ENCODE measurements around the gene NECTIN1. TPM values are rescaled to one million over a fixed set of nuclear protein-coding genes. Genes with fewer than 3 reads are reported as not detected.

The NECTIN1 gene
- total and polyA plus RNA-seq, 2 experiments from 2014 or later = 3.6 to 7.4 TPM

GRCh38 chr11:119754656-119755355 is 25.8 kb upstream of the NECTIN1 start:
- no peak overlapping the region for H3K27ac ChIP-seq
- H3K27me3 ChIP-seq = no peaks in the 10 kb centered on the region
- WGBS (ENCODE audit: low lambda C conversion rate, missing lambda C conversion rate) = 77% methylated on average over 18 of the region's 18 CpGs
- no peaks in the 10 kb centered on the region for H3K9me3 ChIP-seq (ENCODE audit: low read depth)
- no peak overlapping the region for H3K4me2 ChIP-seq
- H3K79me2 ChIP-seq = no peaks in the 10 kb centered on the region
- TF ChIP-seq EZH2phosphoT487 (IDR thresholded peaks at IDR 0.05; ENCODE audit: low read depth, severe bottlenecking, unreplicated experiment) = no peak
- no peak for TF ChIP-seq EZH2 (IDR thresholded peaks at IDR 0.05; ENCODE audit: borderline replicate concordance)
- no peak for TF ChIP-seq CTCF (IDR thresholded peaks at IDR 0.05; ENCODE audit: poor library complexity)
- no peaks in the 10 kb centered on the region for H3K9me2 ChIP-seq (replicated peaks; ENCODE audit: insufficient read depth)
- no peak overlapping the region for H2AFZ ChIP-seq
- H4K20me1 ChIP-seq (ENCODE audit: insufficient read depth, poor library complexity, severe bottlenecking) = no peaks in the 10 kb centered on the region
- H3K4me1 ChIP-seq (ENCODE audit: insufficient read depth) = peaks cover 4% of the 10 kb centered on the region
- H3K36me3 ChIP-seq (replicated peaks; ENCODE audit: insufficient read depth, low read depth) = no peaks in the 10 kb centered on the region
- H3K4me3 ChIP-seq = no peak overlapping the region
- no peak for DNase-seq (ENCODE audit: low spot score)

- no peak for DNase-seq (ENCODE audit: low spot score)
- WGBS (ENCODE audit: low lambda C conversion rate, missing lambda C conversion rate) = 83% methylated on average over 4 of the region's 4 CpGs
- TF ChIP-seq CTCF (IDR thresholded peaks at IDR 0.05; ENCODE audit: poor library complexity) = no peak
- no peak for TF ChIP-seq EZH2 (IDR thresholded peaks at IDR 0.05; ENCODE audit: borderline replicate concordance)
- TF ChIP-seq EZH2phosphoT487 (IDR thresholded peaks at IDR 0.05; ENCODE audit: low read depth, severe bottlenecking, unreplicated experiment) = no peak
- Histone ChIP-seq H3K36me3 (replicated peaks; ENCODE audit: insufficient read depth, low read depth) (no peaks in the 10 kb centered on the region), H3K4me1 (ENCODE audit: insufficient read depth) (peaks cover 4% of the 10 kb centered on the region), H3K9me3 (ENCODE audit: low read depth) (no peaks in the 10 kb centered on the region), H3K79me2 (no peaks in the 10 kb centered on the region), H3K4me3 (no peak overlapping the region), H3K27me3 (no peaks in the 10 kb centered on the region), H2AFZ (no peak overlapping the region), H3K27ac (no peak overlapping the region), H3K9me2 (replicated peaks; ENCODE audit: insufficient read depth) (no peaks in the 10 kb centered on the region), H3K4me2 (no peak overlapping the region), H4K20me1 (ENCODE audit: insufficient read depth, poor library complexity, severe bottlenecking) (no peaks in the 10 kb centered on the region)
Measured at GRCh38 chr11:119754199-119754598, 25.2 kb upstream of the NECTIN1 start.

- Histone ChIP-seq H3K9me2 (replicated peaks; ENCODE audit: insufficient read depth) (no peaks in the 10 kb centered on the region), H3K4me3 (no peak overlapping the region), H4K20me1 (ENCODE audit: insufficient read depth, poor library complexity, severe bottlenecking) (no peaks in the 10 kb centered on the region), H3K4me2 (no peak overlapping the region), H2AFZ (no peak overlapping the region), H3K9me3 (ENCODE audit: low read depth) (no peaks in the 10 kb centered on the region), H3K27ac (no peak overlapping the region), H3K27me3 (no peaks in the 10 kb centered on the region), H3K36me3 (replicated peaks; ENCODE audit: insufficient read depth, low read depth) (no peaks in the 10 kb centered on the region), H3K79me2 (no peaks in the 10 kb centered on the region), H3K4me1 (ENCODE audit: insufficient read depth) (peaks cover 4% of the 10 kb centered on the region)
- DNase-seq (ENCODE audit: low spot score) = no peak
- no peak for TF ChIP-seq EZH2phosphoT487 (IDR thresholded peaks at IDR 0.05; ENCODE audit: low read depth, severe bottlenecking, unreplicated experiment)
- TF ChIP-seq CTCF (IDR thresholded peaks at IDR 0.05; ENCODE audit: poor library complexity) = no peak
- no peak for TF ChIP-seq EZH2 (IDR thresholded peaks at IDR 0.05; ENCODE audit: borderline replicate concordance)
- WGBS (ENCODE audit: low lambda C conversion rate, missing lambda C conversion rate) = 51% methylated on average over 3 of the region's 3 CpGs
Measured at GRCh38 chr11:119752946-119753345, 23.9 kb upstream of the NECTIN1 start.
